SJSA1 (cell line): ENCODE measurements around the gene ZNF541. TPM values are rescaled to one million over a fixed set of nuclear protein-coding genes. Genes with fewer than 3 reads are reported as not detected.
A peak's percentile ranks its signal among the peaks of the same experiment; 100 is the strongest.

ENCODE experiments used
- DNase-seq, 2 experiments: peaks; one replicate each; pipeline ENCODE4 v3.0.0-alpha.2; 2015 to 2020; ENCODE audit warnings: low spot score in 2 of 2, low read depth in 1 of 2
- H3K27ac ChIP-seq: fragments of 250-450 bp; sonication (Bioruptor Pico); 2 replicates; pipeline ENCODE4 v1.5.1; 2020; ENCODE audit warnings: mild to moderate bottlenecking, moderate library complexity
- H3K27me3 ChIP-seq: fragments of 250-450 bp; sonication (Bioruptor Pico); replicated peaks from 2 replicates; pipeline ENCODE4 v1.5.1; 2020; ENCODE audit warnings: mild to moderate bottlenecking, moderate library complexity
- H3K36me3 ChIP-seq: fragments of 250-450 bp; sonication (Bioruptor Pico); 2 replicates; pipeline ENCODE4 v1.5.1; 2020; ENCODE audit warnings: mild to moderate bottlenecking
- H3K4me1 ChIP-seq: fragments of 250-450 bp; sonication (Bioruptor Pico); replicated peaks from 2 replicates; pipeline ENCODE4 v1.6.1; 2021; ENCODE audit warnings: mild to moderate bottlenecking
- H3K4me3 ChIP-seq: fragments of 250-450 bp; sonication (Bioruptor Pico); 2 replicates; pipeline ENCODE4 v1.5.1; 2020; ENCODE audit warnings: mild to moderate bottlenecking
- H3K9me3 ChIP-seq: fragments of 250-450 bp; sonication (Bioruptor Pico); replicated peaks from 2 replicates; pipeline ENCODE4 v1.5.1; 2020; ENCODE audit warnings: mild to moderate bottlenecking
- total RNA-seq: library from RNA; depleted of rRNA; stranded (reverse); fragments of >200 nt; shearing (Covaris generic); gene quantifications from 2 replicates; pipeline ENCODE4 v1.2.3, GENCODE V29; 2014

Gene ZNF541
- total RNA-seq, 1 experiment from 2014 or later, result not detected

GRCh38 chr19:47545061-47545948 lies 27.6 kb downstream of the ZNF541 start:
- DNase-seq, result no peak
- no peak overlapping the region for H3K4me3 ChIP-seq
- H3K27me3 ChIP-seq, result peaks cover 13% of the 10 kb centered on the region

GRCh38 chr19:47544476-47544875 lies 28.5 kb downstream of the ZNF541 start:
- H3K4me3 ChIP-seq, result no peak overlapping the region
- no peak for DNase-seq
- H3K36me3 ChIP-seq, result no peaks in the 10 kb centered on the region
- peaks cover 10% of the 10 kb centered on the region; the same call in 1 of the 2 replicates for H3K27me3 ChIP-seq
- no peak overlapping the region for H3K27ac ChIP-seq
- H3K9me3 ChIP-seq, result no peaks in the 10 kb centered on the region
- peaks cover 20% of the 10 kb centered on the region for H3K4me1 ChIP-seq

More at GRCh38 chr19:47545061-47545948, 27.6 kb downstream of the ZNF541 start:
- H3K9me3 ChIP-seq, result no peaks in the 10 kb centered on the region
- peaks cover 20% of the 10 kb centered on the region for H3K4me1 ChIP-seq
- no peaks in the 10 kb centered on the region for H3K36me3 ChIP-seq
- no peak overlapping the region for H3K27ac ChIP-seq

GRCh38 chr19:47544075-47544474 lies 28.9 kb downstream of the ZNF541 start:
- Histone ChIP-seq H3K4me3 (no peak overlapping the region), H3K4me1 (peaks cover 20% of the 10 kb centered on the region), H3K27me3 (peaks cover 10% of the 10 kb centered on the region; the same call in 1 of the 2 replicates), H3K9me3 (no peaks in the 10 kb centered on the region), H3K36me3 (no peaks in the 10 kb centered on the region), H3K27ac (no peak overlapping the region)
- no peak for DNase-seq

GRCh38 chr19:47542030-47542475 lies 30.9 kb downstream of the ZNF541 start:
- Histone ChIP-seq H3K27me3 (0 out of 2 replicates have a peak, but pooled peaks cover 3% of the 10 kb centered on the region), H3K4me3 (no peak overlapping the region), H3K9me3 (no peaks in the 10 kb centered on the region), H3K27ac (peak overlapping the region; percentile 33), H3K4me1 (peaks cover 20% of the 10 kb centered on the region), H3K36me3 (no peaks in the 10 kb centered on the region)
- DNase-seq, result peak in 1 of 2 experiments; percentile 53

GRCh38 chr19:47541518-47541917 lies 31.4 kb downstream of the ZNF541 start:
- Histone ChIP-seq H3K27me3 (no peaks in the 10 kb centered on the region), H3K4me1 (peaks cover 20% of the 10 kb centered on the region), H3K9me3 (no peaks in the 10 kb centered on the region), H3K36me3 (no peaks in the 10 kb centered on the region), H3K4me3 (no peak overlapping the region), H3K27ac (peak overlapping the region; percentile 33)
- DNase-seq, result peak in 1 of 2 experiments; percentile 64

- no peaks in the 10 kb centered on the region for H3K27me3 ChIP-seq
- DNase-seq, result no peak
- no peak overlapping the region for H3K27ac ChIP-seq
- no peaks in the 10 kb centered on the region for H3K36me3 ChIP-seq
- peaks cover 20% of the 10 kb centered on the region for H3K4me1 ChIP-seq
- H3K9me3 ChIP-seq, result no peaks in the 10 kb centered on the region
- H3K4me3 ChIP-seq, result no peak overlapping the region
These were observed 32.2 kb downstream of the ZNF541 start for GRCh38 chr19:47540748-47541147.

- no peak overlapping the region for H3K27ac ChIP-seq
- no peak for DNase-seq
- no peaks in the 10 kb centered on the region for H3K36me3 ChIP-seq
- peaks cover 20% of the 10 kb centered on the region for H3K4me1 ChIP-seq
- no peak overlapping the region for H3K4me3 ChIP-seq
- no peaks in the 10 kb centered on the region for H3K9me3 ChIP-seq
- no peaks in the 10 kb centered on the region for H3K27me3 ChIP-seq
These were observed 33.1 kb downstream of the ZNF541 start for GRCh38 chr19:47539747-47540311.

GRCh38 chr19:47538812-47539211 lies 34.1 kb downstream of the ZNF541 start:
- H3K4me3 ChIP-seq, result no peak overlapping the region
- H3K27ac ChIP-seq, result no peak overlapping the region
- DNase-seq, result no peak
- no peaks in the 10 kb centered on the region for H3K36me3 ChIP-seq
- no peaks in the 10 kb centered on the region for H3K27me3 ChIP-seq
- peaks cover 20% of the 10 kb centered on the region for H3K4me1 ChIP-seq
- H3K9me3 ChIP-seq, result no peaks in the 10 kb centered on the region

GRCh38 chr19:47537493-47537892 lies 35.5 kb downstream of the ZNF541 start:
- Histone ChIP-seq H3K4me3 (no peak overlapping the region), H3K27me3 (no peaks in the 10 kb centered on the region), H3K9me3 (no peaks in the 10 kb centered on the region), H3K36me3 (no peaks in the 10 kb centered on the region), H3K27ac (no peak overlapping the region), H3K4me1 (peaks cover 20% of the 10 kb centered on the region)
- no peak for DNase-seq

GRCh38 chr19:47534628-47535027 lies 38.3 kb downstream of the ZNF541 start:
- no peaks in the 10 kb centered on the region for H3K9me3 ChIP-seq

GRCh38 chr19:47531640-47532387 lies 41.1 kb downstream of the ZNF541 start:
- H3K9me3 ChIP-seq, result no peaks in the 10 kb centered on the region; the same call in 1 of the 2 replicates
- no peak overlapping the region for H3K4me3 ChIP-seq
- no peak overlapping the region for H3K27ac ChIP-seq
- no peaks in the 10 kb centered on the region for H3K27me3 ChIP-seq
- no peaks in the 10 kb centered on the region for H3K4me1 ChIP-seq
- no peak for DNase-seq
- H3K36me3 ChIP-seq, result no peaks in the 10 kb centered on the region

More at GRCh38 chr19:47534628-47535027, 38.3 kb downstream of the ZNF541 start:
- Histone ChIP-seq H3K4me1 (no peaks in the 10 kb centered on the region), H3K27me3 (no peaks in the 10 kb centered on the region), H3K27ac (no peak overlapping the region), H3K36me3 (no peaks in the 10 kb centered on the region), H3K4me3 (no peak overlapping the region)
- DNase-seq, result no peak

- Histone ChIP-seq H3K4me3 (no peak overlapping the region), H3K27me3 (no peaks in the 10 kb centered on the region), H3K27ac (no peak overlapping the region), H3K9me3 (no peaks in the 10 kb centered on the region; the same call in 1 of the 2 replicates), H3K36me3 (no peaks in the 10 kb centered on the region), H3K4me1 (no peaks in the 10 kb centered on the region)
- DNase-seq, result no peak
These were observed 43.8 kb downstream of the ZNF541 start for GRCh38 chr19:47529018-47529742.

GRCh38 chr19:47526798-47527197 lies 46.1 kb downstream of the ZNF541 start:
- Histone ChIP-seq H3K4me1 (peaks cover 20% of the 10 kb centered on the region), H3K36me3 (no peaks in the 10 kb centered on the region), H3K9me3 (no peaks in the 10 kb centered on the region; the same call in 1 of the 2 replicates), H3K4me3 (no peak overlapping the region), H3K27me3 (no peaks in the 10 kb centered on the region), H3K27ac (no peak overlapping the region)
- no peak for DNase-seq
